ENCODE measurements around the gene GALNTL6.
A peak's percentile ranks its signal among the peaks of the same experiment; 100 is the strongest.

Gene GALNTL6

DNA sequence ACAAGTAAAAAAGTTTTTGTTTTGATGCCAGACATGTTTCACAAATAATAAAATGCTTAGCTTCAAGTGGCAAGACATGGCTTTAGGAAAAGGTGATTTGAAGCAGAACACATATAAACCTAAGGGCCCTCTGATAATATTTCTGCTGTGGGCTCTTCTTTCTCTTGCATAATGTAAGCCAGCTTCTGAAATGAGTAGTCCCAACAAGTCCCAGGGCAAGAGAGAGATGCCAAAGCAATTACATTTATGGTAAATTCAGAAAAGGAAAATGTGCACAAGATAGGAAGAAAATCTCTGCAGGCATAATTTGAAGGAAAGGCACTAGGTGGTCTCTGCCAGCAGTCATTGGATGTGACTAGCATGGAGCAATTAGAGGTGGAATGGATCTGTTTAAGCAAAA is 1184.7 kb downstream of the GALNTL6 start:
- Histone ChIP-seq H3K36me3 (ENCODE audit: insufficient read depth, low read length) (no peaks in the 10 kb centered on the region), H3K4me1 (ENCODE audit: control insufficient read depth, insufficient read depth, low read length) (peaks cover 46% of the 10 kb centered on the region), H3K9me3 (replicated peaks; ENCODE audit: low read length) (no peaks in the 10 kb centered on the region), H3K4me3 (ENCODE audit: low read length) (no peak overlapping the region), H3K4me2 (ENCODE audit: low read length) (peak overlapping the region; percentile 72), H3K9ac (ENCODE audit: low read depth, low read length) (no peak overlapping the region), H3K27me3 (ENCODE audit: control insufficient read depth, insufficient read depth, low read length) (no peaks in the 10 kb centered on the region)

DNA sequence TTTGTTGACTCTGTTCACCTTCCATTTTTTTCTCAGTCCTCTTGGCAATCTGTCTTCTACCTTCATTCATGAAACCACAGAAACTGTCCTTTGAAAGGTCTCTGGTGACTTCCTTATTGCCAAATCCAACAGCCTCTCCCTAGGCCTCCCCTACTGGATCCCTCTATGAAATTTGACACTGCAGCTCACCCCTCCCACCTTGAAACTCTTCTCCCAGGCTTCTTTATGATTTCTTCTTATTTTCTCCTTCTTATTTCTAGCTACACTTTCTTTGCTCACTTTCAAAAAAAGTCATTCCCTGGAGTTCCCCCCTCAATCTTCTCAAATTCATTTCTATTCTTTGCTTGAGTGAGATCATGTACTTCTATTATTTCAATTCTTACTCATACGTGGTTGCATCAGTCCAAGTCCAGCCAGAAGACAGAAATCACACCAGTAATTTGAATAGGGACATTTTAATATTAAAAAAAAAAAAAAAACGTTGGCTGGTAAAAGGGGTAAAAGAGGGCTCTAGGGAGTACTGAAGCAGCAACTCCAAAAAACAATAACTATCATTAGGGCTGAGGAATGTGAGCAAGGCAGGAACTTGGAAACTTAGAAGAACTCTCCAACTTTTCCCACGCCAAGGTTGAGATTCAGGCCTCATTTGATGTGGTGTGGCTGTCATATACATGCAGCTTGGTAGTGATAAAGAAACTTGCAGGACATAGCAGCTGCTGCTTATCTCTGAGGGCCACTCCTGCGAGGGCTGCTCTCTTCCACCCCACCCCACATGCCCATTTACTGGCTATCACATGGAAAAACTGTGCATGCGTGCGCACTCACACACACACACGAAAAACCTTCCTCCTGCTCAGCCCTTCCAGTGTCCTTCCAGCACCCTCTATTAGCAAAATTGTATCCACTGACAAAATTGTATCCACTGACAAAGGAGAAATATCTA is 1185.6 kb downstream of the GALNTL6 start:
- Histone ChIP-seq H3K4me1 (ENCODE audit: control insufficient read depth, insufficient read depth, low read length) (peaks cover 46% of the 10 kb centered on the region), H3K36me3 (ENCODE audit: insufficient read depth, low read length) (no peaks in the 10 kb centered on the region), H3K4me3 (ENCODE audit: low read length) (peak overlapping the region; percentile 43), H3K9me3 (replicated peaks; ENCODE audit: low read length) (no peaks in the 10 kb centered on the region), H3K4me2 (ENCODE audit: low read length) (peak overlapping the region; percentile 72), H3K27me3 (ENCODE audit: control insufficient read depth, insufficient read depth, low read length) (peaks cover 5% of the 10 kb centered on the region), H3K9ac (ENCODE audit: low read depth, low read length) (peak overlapping the region; percentile 48)

DNA sequence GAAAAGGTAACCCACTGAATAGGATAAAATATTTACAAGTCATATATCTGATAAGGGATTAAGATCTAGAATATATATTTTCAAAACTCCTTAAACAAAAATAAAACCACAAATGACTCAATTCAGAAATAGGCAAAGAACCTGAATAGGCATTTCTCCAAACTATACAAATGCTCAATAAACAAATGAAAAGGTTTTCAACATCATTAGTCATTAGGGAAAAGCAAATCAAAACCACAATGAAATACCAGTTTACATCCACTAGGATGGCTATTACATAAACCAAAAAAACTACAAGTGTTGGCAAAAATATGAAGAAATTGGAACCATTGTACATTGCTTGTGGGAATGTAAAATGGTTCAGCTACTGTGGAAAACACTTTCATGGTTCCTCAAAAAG is 1188.4 kb downstream of the GALNTL6 start:
- H3K9me3 ChIP-seq (replicated peaks; ENCODE audit: low read length), result no peaks in the 10 kb centered on the region
- peak overlapping the region; percentile 35 for H3K4me2 ChIP-seq (ENCODE audit: low read length)
- H3K4me1 ChIP-seq (ENCODE audit: control insufficient read depth, insufficient read depth, low read length), result peaks cover 42% of the 10 kb centered on the region
- H3K9ac ChIP-seq (ENCODE audit: low read depth, low read length), result no peak overlapping the region
- H3K36me3 ChIP-seq (ENCODE audit: insufficient read depth, low read length), result no peaks in the 10 kb centered on the region
- no peak overlapping the region for H3K4me3 ChIP-seq (ENCODE audit: low read length)
- peaks cover 25% of the 10 kb centered on the region for H3K27me3 ChIP-seq (ENCODE audit: control insufficient read depth, insufficient read depth, low read length)

DNA sequence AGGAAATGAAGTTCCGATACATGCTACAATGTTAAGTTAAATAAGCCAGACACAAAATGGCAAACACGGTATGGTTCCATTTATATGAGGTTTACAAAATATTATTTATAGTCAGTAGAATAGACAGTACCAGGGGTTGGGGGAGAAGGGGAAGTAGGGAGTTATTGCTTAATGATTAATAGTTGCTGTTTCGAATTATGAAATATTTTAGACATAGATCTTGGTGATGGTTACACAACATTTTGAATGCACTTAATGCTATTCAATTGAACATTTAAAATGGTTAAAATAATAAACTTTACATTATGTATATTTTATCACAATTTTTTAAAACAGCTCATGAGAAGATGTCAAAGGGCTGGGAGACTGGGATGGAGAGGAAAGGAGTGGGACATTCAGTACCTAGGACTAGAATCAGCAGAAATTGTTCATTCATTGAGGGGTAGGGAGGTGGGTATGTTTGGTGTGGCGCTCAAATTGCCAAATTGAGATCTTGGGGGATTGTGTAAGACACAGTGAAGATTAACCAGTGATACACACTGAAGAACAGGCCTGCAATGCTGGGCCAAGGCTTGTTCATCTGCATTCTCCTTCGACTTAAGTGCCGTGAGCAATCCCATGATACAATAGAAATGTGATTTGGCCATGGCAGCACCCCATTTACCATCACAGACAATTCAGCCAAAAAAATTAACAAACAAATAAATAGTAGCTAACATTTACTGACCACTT is 1189.8 kb downstream of the GALNTL6 start:
- Histone ChIP-seq H3K9ac (ENCODE audit: low read depth, low read length) (no peak overlapping the region), H3K4me3 (ENCODE audit: low read length) (no peak overlapping the region), H3K9me3 (replicated peaks; ENCODE audit: low read length) (no peaks in the 10 kb centered on the region), H3K36me3 (ENCODE audit: insufficient read depth, low read length) (no peaks in the 10 kb centered on the region), H3K4me1 (ENCODE audit: control insufficient read depth, insufficient read depth, low read length) (peaks cover 27% of the 10 kb centered on the region), H3K27me3 (ENCODE audit: control insufficient read depth, insufficient read depth, low read length) (peaks cover 31% of the 10 kb centered on the region), H3K4me2 (ENCODE audit: low read length) (no peak overlapping the region)

DNA sequence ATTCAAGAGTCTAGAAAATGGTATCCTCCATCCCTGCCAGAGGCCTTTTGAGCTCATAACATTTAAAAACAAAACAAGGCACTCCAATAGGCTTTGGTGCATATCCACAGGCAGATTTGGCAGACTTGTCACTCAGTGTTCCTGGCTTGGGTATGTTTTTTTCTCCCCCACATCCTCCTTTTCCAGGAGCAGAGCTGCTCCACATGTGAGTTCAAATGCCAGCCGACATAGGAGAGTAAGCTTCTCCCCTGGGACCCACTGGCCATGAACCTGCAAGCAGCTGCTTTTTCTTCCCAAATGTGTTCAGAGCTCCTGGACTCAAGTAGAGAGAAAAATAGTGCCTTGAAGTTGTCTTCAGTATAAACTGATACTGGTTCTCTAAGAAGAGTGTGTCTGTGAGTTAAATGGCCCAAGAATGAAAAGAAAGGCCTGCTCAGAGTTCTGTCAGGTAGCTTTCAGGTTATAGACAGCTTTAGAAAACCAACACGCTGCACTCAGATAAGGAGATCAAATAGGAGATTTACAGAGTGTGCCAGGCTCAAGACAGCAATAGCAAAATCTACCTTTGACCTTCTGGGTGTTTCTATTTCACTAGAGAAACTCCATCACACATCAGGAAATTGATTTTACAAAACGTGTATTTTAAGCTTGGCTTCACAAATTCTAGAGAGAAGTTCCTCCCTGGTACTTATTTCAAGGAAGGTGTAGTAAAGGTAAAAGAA is 1192.9 kb downstream of the GALNTL6 start:
- no peak overlapping the region for H3K9ac ChIP-seq (ENCODE audit: low read depth, low read length)
- H3K9me3 ChIP-seq (replicated peaks; ENCODE audit: low read length), result no peaks in the 10 kb centered on the region
- no peak overlapping the region for H3K4me2 ChIP-seq (ENCODE audit: low read length)
- H3K4me1 ChIP-seq (ENCODE audit: control insufficient read depth, insufficient read depth, low read length), result peaks cover 10% of the 10 kb centered on the region
- no peaks in the 10 kb centered on the region for H3K36me3 ChIP-seq (ENCODE audit: insufficient read depth, low read length)
- H3K4me3 ChIP-seq (ENCODE audit: low read length), result no peak overlapping the region
- peaks cover 36% of the 10 kb centered on the region for H3K27me3 ChIP-seq (ENCODE audit: control insufficient read depth, insufficient read depth, low read length)

DNA sequence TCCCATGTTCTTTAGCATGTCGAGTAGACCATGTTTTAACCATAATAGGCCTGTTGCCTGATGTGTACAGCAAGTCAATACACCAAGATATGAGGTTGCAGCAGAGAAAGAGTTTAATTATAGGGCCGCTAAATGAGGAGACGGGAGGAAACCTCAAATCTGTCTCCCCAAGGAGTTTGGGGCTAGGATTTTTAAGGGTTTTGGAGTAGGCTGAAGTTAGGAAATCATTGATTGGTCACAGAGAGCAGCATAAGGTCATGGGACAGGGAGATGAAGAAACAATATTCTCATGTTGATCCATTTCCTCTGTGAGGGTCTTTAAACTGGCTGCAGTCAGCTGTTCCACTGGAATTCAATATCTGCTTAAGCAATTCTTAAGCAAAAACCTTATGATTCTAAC is 1195.2 kb downstream of the GALNTL6 start:
- peaks cover 44% of the 10 kb centered on the region for H3K27me3 ChIP-seq (ENCODE audit: control insufficient read depth, insufficient read depth, low read length)
- no peaks in the 10 kb centered on the region for H3K9me3 ChIP-seq (replicated peaks; ENCODE audit: low read length)
- H3K4me2 ChIP-seq (ENCODE audit: low read length), result no peak overlapping the region
- no peaks in the 10 kb centered on the region for H3K36me3 ChIP-seq (ENCODE audit: insufficient read depth, low read length)
- H3K4me1 ChIP-seq (ENCODE audit: control insufficient read depth, insufficient read depth, low read length), result peaks cover under 1% of the 10 kb centered on the region
- no peak overlapping the region for H3K4me3 ChIP-seq (ENCODE audit: low read length)
- no peak overlapping the region for H3K9ac ChIP-seq (ENCODE audit: low read depth, low read length)

DNA sequence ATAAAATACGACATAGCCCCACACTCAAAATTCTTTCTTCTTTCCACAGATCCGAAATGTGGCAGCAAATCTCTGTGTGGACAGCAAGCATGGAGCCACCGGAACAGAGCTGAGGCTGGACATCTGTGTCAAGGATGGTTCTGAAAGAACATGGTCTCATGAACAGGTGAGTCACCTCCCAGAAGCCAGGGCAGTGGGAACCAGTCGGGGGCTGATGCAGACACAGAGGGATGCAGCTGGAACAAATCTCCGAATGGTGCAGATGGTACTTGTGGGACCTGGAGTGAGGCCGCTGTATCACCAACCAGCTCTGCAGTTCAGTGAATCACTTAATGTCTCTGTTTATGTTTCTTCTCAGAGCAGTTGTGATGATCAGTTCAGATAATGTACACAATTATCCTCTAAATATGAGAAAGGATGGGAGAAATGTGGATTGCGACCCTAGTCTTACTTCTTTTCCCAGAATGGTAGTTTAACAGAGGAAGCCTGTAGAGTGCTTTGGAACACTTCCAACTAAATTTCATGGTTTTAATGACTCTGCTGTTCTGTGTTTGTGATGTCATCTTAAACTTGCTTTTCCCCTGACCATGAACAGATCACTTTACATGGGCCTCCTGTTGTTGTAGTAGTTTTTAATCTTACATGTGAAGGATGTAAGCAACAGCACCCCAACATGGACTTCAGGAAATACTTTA is 1196.1 kb downstream of the GALNTL6 start:
- Histone ChIP-seq H3K4me1 (ENCODE audit: control insufficient read depth, insufficient read depth, low read length) (peaks cover 7% of the 10 kb centered on the region), H3K36me3 (ENCODE audit: insufficient read depth, low read length) (no peaks in the 10 kb centered on the region), H3K9me3 (replicated peaks; ENCODE audit: low read length) (no peaks in the 10 kb centered on the region), H3K9ac (ENCODE audit: low read depth, low read length) (no peak overlapping the region), H3K4me3 (ENCODE audit: low read length) (no peak overlapping the region), H3K4me2 (ENCODE audit: low read length) (no peak overlapping the region), H3K27me3 (ENCODE audit: control insufficient read depth, insufficient read depth, low read length) (peaks cover 37% of the 10 kb centered on the region)

DNA sequence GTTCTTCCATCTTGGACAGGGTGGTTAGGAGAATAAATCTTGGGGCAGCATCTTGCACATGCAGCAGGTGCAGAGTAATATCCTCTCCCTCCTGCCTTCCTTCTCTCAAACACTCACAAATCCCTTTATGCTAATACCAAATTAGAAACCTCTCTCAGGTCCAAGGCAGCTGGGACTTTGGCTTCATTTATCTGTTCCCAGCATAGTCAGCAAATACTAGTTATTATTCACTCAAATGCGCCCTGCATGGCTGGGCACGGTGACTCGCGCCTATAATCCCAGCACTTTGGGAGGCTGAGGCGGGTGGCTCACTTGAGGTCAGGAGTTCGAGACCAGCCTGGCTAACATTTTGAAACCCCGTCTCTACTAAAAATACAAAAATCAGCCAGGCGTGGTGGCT is 1199.4 kb downstream of the GALNTL6 start:
- H3K4me3 ChIP-seq (ENCODE audit: low read length), result no peak overlapping the region
- H3K36me3 ChIP-seq (ENCODE audit: insufficient read depth, low read length), result no peaks in the 10 kb centered on the region
- H3K4me2 ChIP-seq (ENCODE audit: low read length), result no peak overlapping the region
- no peak overlapping the region for H3K9ac ChIP-seq (ENCODE audit: low read depth, low read length)
- H3K27me3 ChIP-seq (ENCODE audit: control insufficient read depth, insufficient read depth, low read length), result peaks cover 15% of the 10 kb centered on the region
- no peaks in the 10 kb centered on the region for H3K9me3 ChIP-seq (replicated peaks; ENCODE audit: low read length)
- H3K4me1 ChIP-seq (ENCODE audit: control insufficient read depth, insufficient read depth, low read length), result peaks cover 12% of the 10 kb centered on the region

DNA sequence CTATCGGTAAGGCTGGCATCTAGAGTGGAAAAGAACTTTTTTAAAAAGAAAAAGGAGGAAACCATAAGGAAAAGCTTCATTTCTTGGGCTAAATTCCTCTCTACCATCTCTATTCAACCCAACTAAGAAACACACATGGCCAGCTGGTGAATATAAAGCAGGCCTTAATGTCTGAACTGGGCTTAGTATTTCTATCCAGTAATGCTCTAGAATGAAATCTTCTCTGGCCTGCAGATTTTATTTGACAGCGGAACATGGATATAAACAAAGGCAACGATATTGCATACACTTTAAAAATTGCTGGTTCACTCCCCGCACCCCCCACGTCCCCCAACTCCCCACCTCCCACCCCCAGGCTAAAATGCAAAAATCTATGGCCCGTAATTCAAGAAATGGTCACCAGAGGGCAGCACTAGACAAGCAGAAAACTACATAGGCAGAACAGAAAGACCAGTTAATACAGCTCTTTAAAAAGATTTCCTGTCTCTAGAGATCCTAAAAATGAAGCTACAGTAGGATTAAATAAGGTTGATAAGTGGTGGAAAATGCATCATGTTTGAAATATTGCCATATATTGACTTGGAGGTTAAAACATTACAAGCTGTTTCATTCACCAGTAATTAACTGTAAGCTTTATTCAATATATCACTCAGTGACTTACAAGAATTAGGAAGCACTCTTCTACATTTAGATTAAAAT is 1200.2 kb downstream of the GALNTL6 start:
- Histone ChIP-seq H3K4me3 (ENCODE audit: low read length) (no peak overlapping the region), H3K4me2 (ENCODE audit: low read length) (peak overlapping the region; percentile 66), H3K9me3 (replicated peaks; ENCODE audit: low read length) (no peaks in the 10 kb centered on the region), H3K27me3 (ENCODE audit: control insufficient read depth, insufficient read depth, low read length) (peaks cover 10% of the 10 kb centered on the region), H3K4me1 (ENCODE audit: control insufficient read depth, insufficient read depth, low read length) (peaks cover 12% of the 10 kb centered on the region), H3K36me3 (ENCODE audit: insufficient read depth, low read length) (no peaks in the 10 kb centered on the region), H3K9ac (ENCODE audit: low read depth, low read length) (peak overlapping the region; percentile 26)

DNA sequence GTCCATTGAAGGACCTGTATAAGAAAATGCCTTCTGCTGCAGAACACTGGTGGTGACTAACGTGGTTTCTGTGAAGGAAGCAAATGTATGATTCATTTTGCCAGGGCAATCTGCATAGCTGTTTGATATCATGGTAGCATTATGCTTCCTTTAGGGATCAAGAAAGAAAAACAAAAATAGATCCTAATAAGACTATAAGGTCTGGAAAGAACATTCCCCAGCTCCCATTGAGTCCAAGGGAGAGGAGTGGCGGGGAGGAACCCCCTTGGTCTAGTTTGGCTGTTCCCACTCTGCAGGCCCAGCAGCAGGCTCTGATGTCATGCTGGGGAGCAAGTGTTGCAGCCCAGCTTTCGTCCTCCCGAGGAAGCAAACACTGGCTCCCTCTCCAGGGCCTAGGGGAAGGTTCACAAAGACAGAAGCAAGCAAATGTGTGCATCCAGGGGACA is 1200.9 kb downstream of the GALNTL6 start:
- Histone ChIP-seq H3K36me3 (ENCODE audit: insufficient read depth, low read length) (no peaks in the 10 kb centered on the region), H3K27me3 (ENCODE audit: control insufficient read depth, insufficient read depth, low read length) (peaks cover 17% of the 10 kb centered on the region)

More for the DNA sequence above, 1200.9 kb downstream of the GALNTL6 start:
- H3K4me3 ChIP-seq (ENCODE audit: low read length), result no peak overlapping the region
- H3K9me3 ChIP-seq (replicated peaks; ENCODE audit: low read length), result no peaks in the 10 kb centered on the region
- H3K9ac ChIP-seq (ENCODE audit: low read depth, low read length), result no peak overlapping the region
- H3K4me2 ChIP-seq (ENCODE audit: low read length), result peak overlapping the region; percentile 66
- peaks cover 12% of the 10 kb centered on the region for H3K4me1 ChIP-seq (ENCODE audit: control insufficient read depth, insufficient read depth, low read length)

Data from skeletal muscle satellite cell (primary cell).